Measurements from ENCODE around the gene ACTL10.
"Not testable (repeated sequence)": the region's sequence is repeated elsewhere in the genome, so short reads cannot be mapped to it uniquely, and the experiment has no call there.

The ACTL10 gene

GRCh38 chr20:33631910-33632309 is 34.8 kb upstream of the ACTL10 start:
- peaks cover 20 to 61% (median 47%) of the 10 kb centered on the region in 5 donors for H3K36me3 ChIP-seq (ENCODE audit: control insufficient read depth in 5 of 5, insufficient read depth in 5 of 5, low read length in 5 of 5)
- H3K27me3 ChIP-seq (ENCODE audit: control insufficient read depth in 5 of 5, insufficient read depth in 4 of 5, low read length in 5 of 5); H3K27ac ChIP-seq (ENCODE audit: low read depth, low read length); H3K9me3 ChIP-seq (ENCODE audit: control insufficient read depth in 5 of 5, low read length in 5 of 5); H3K9ac ChIP-seq (ENCODE audit: low read length in 5 of 5); H3K4me1 ChIP-seq (ENCODE audit: control insufficient read depth in 5 of 5, insufficient read depth in 5 of 5, low read length in 5 of 5); H3K4me3 ChIP-seq (ENCODE audit: low read depth in 1 of 5, low read length in 5 of 5): not testable (repeated sequence)

- H3K27me3 ChIP-seq (ENCODE audit: control insufficient read depth in 5 of 5, insufficient read depth in 4 of 5, low read length in 5 of 5), result no peaks in the 10 kb centered on the region
- no peak overlapping the region for H3K4me3 ChIP-seq (ENCODE audit: low read depth in 1 of 5, low read length in 5 of 5)
- no peak overlapping the region for H3K9ac ChIP-seq (ENCODE audit: low read length in 5 of 5)
- H3K27ac ChIP-seq (ENCODE audit: low read depth, low read length), result no peak overlapping the region
- H3K9me3 ChIP-seq (ENCODE audit: control insufficient read depth in 5 of 5, low read length in 5 of 5), result no peaks in the 10 kb centered on the region
- peaks cover 13 to 64% (median 46%) of the 10 kb centered on the region in 5 donors for H3K36me3 ChIP-seq (ENCODE audit: control insufficient read depth in 5 of 5, insufficient read depth in 5 of 5, low read length in 5 of 5)
- no peaks in the 10 kb centered on the region for H3K4me1 ChIP-seq (ENCODE audit: control insufficient read depth in 5 of 5, insufficient read depth in 5 of 5, low read length in 5 of 5)
Measured at GRCh38 chr20:33635341-33635740, 31.4 kb upstream of the ACTL10 start.

DNA sequence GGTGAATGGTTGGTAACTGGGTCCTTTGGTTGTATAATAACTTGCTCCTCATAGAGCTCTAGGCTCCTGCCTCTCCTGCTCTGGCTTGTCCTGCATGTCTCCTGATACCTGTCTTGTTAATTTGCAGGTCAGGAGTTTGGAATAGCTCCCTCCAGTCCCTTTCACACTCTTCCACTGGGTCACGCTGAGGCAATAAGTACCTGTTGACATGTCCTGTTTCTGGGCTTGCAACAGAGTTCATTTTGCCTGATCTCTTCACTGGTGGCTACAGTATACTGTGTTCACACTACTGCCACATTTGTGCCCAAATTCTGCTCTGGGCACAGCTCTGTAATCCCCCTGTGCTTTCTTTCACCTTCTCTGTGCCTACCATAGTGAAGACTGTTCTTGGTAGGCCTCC is 30.0 kb upstream of the ACTL10 start:
- no peaks in the 10 kb centered on the region for H3K27me3 ChIP-seq (ENCODE audit: control insufficient read depth in 5 of 5, insufficient read depth in 4 of 5, low read length in 5 of 5)
- H3K4me1 ChIP-seq (ENCODE audit: control insufficient read depth in 5 of 5, insufficient read depth in 5 of 5, low read length in 5 of 5), result no peaks in the 10 kb centered on the region
- no peak overlapping the region for H3K4me3 ChIP-seq (ENCODE audit: low read depth in 1 of 5, low read length in 5 of 5)
- H3K9ac ChIP-seq (ENCODE audit: low read length in 5 of 5), result no peak overlapping the region
- H3K27ac ChIP-seq (ENCODE audit: low read depth, low read length), result no peak overlapping the region
- H3K9me3 ChIP-seq (ENCODE audit: control insufficient read depth in 5 of 5, low read length in 5 of 5), result no peaks in the 10 kb centered on the region
- H3K36me3 ChIP-seq (ENCODE audit: control insufficient read depth in 5 of 5, insufficient read depth in 5 of 5, low read length in 5 of 5), result peaks cover 13 to 64% (median 49%) of the 10 kb centered on the region in 5 donors

DNA sequence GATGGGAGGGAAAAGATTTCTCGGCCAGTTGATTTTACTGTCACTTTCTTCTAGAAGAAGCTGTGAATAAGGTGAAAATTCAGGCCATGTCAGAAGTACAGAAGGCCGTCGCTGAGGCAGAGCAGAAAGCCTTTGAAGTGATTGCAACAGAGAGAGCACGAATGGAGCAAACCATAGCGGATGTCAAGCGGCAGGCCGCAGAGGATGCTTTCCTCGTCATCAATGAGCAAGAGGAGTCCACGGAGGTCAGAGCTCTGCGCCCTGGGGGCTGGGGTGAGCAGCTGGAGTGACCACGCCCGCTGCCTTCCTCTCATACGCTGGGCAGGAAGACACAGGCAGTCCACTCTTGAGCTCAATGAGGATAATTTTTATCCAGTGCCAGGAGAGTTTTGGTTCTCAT is 26.5 kb upstream of the ACTL10 start:
- Histone ChIP-seq H3K9me3 (ENCODE audit: control insufficient read depth in 5 of 5, low read length in 5 of 5) (no peaks in the 10 kb centered on the region), H3K36me3 (ENCODE audit: control insufficient read depth in 5 of 5, insufficient read depth in 5 of 5, low read length in 5 of 5) (peaks cover 16 to 79% (median 69%) of the 10 kb centered on the region in 5 donors), H3K4me3 (ENCODE audit: low read depth in 1 of 5, low read length in 5 of 5) (no peak overlapping the region), H3K27ac (ENCODE audit: low read depth, low read length) (no peak overlapping the region), H3K27me3 (ENCODE audit: control insufficient read depth in 5 of 5, insufficient read depth in 4 of 5, low read length in 5 of 5) (no peaks in the 10 kb centered on the region), H3K4me1 (ENCODE audit: control insufficient read depth in 5 of 5, insufficient read depth in 5 of 5, low read length in 5 of 5) (no peaks in the 10 kb centered on the region), H3K9ac (ENCODE audit: low read length in 5 of 5) (no peak overlapping the region)

DNA sequence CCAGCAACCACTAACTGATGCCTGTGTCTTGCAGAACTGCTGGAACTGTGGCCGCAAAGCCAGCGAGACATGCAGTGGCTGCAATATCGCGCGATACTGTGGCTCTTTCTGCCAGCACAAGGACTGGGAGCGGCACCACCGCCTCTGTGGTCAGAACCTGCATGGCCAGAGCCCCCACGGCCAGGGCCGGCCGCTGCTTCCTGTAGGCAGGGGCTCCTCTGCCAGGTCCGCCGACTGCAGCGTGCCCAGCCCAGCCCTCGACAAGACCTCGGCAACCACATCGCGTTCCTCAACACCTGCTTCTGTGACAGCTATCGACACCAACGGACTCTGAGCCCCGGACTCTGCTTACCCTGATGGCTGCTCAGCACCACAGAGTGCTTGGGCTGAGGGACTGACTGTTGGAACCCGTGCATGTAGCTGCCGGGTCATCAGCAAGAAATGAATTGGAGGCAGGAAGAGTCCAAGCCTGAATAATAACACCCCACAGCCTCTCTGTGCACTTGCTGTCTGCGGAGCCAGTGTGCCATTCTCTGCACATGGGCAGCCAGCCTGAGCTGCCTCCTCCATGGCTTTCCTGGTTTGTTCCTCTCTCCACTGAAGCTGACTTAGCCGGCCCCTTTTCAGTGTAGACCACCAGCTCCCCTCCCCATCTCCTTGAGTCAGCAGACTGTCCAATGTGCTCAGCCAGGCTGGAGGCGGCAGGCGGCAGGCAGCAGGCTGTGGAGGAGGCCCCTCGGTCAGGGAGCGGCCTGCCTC is 22.3 kb upstream of the ACTL10 start:
- Histone ChIP-seq H3K4me1 (ENCODE audit: control insufficient read depth in 5 of 5, insufficient read depth in 5 of 5, low read length in 5 of 5) (peaks cover 2 to 12% (median 9%) of the 10 kb centered on the region in 5 donors), H3K27me3 (ENCODE audit: control insufficient read depth in 5 of 5, insufficient read depth in 4 of 5, low read length in 5 of 5) (no peaks in the 10 kb centered on the region), H3K9me3 (ENCODE audit: control insufficient read depth in 5 of 5, low read length in 5 of 5) (no peaks in the 10 kb centered on the region), H3K27ac (ENCODE audit: low read depth, low read length) (no peak overlapping the region), H3K9ac (ENCODE audit: low read length in 5 of 5) (no peak overlapping the region), H3K4me3 (ENCODE audit: low read depth in 1 of 5, low read length in 5 of 5) (no peak overlapping the region), H3K36me3 (ENCODE audit: control insufficient read depth in 5 of 5, insufficient read depth in 5 of 5, low read length in 5 of 5) (peaks cover 9 to 57% (median 49%) of the 10 kb centered on the region in 5 donors)

- Histone ChIP-seq H3K9me3 (ENCODE audit: control insufficient read depth in 5 of 5, low read length in 5 of 5) (no peaks in the 10 kb centered on the region), H3K27me3 (ENCODE audit: control insufficient read depth in 5 of 5, insufficient read depth in 4 of 5, low read length in 5 of 5) (no peaks in the 10 kb centered on the region), H3K4me1 (ENCODE audit: control insufficient read depth in 5 of 5, insufficient read depth in 5 of 5, low read length in 5 of 5) (peaks cover 2 to 13% (median 10%) of the 10 kb centered on the region in 5 donors), H3K4me3 (ENCODE audit: low read depth in 1 of 5, low read length in 5 of 5) (no peak overlapping the region), H3K36me3 (ENCODE audit: control insufficient read depth in 5 of 5, insufficient read depth in 5 of 5, low read length in 5 of 5) (peaks cover 9 to 52% (median 44%) of the 10 kb centered on the region in 5 donors), H3K9ac (ENCODE audit: low read length in 5 of 5) (no peak overlapping the region), H3K27ac (ENCODE audit: low read depth, low read length) (no peak overlapping the region)
Measured at GRCh38 chr20:33645072-33645358, 21.7 kb upstream of the ACTL10 start.

- Histone ChIP-seq H3K9ac (ENCODE audit: low read length in 5 of 5) (no peak overlapping the region), H3K27me3 (ENCODE audit: control insufficient read depth in 5 of 5, insufficient read depth in 4 of 5, low read length in 5 of 5) (no peaks in the 10 kb centered on the region), H3K27ac (ENCODE audit: low read depth, low read length) (no peak overlapping the region), H3K9me3 (ENCODE audit: control insufficient read depth in 5 of 5, low read length in 5 of 5) (no peaks in the 10 kb centered on the region), H3K4me3 (ENCODE audit: low read depth in 1 of 5, low read length in 5 of 5) (no peak overlapping the region), H3K36me3 (ENCODE audit: control insufficient read depth in 5 of 5, insufficient read depth in 5 of 5, low read length in 5 of 5) (peaks cover 9 to 48% (median 40%) of the 10 kb centered on the region in 5 donors), H3K4me1 (ENCODE audit: control insufficient read depth in 5 of 5, insufficient read depth in 5 of 5, low read length in 5 of 5) (peaks cover 2 to 13% (median 10%) of the 10 kb centered on the region in 5 donors)
Measured at GRCh38 chr20:33645396-33645795, 21.3 kb upstream of the ACTL10 start.

DNA sequence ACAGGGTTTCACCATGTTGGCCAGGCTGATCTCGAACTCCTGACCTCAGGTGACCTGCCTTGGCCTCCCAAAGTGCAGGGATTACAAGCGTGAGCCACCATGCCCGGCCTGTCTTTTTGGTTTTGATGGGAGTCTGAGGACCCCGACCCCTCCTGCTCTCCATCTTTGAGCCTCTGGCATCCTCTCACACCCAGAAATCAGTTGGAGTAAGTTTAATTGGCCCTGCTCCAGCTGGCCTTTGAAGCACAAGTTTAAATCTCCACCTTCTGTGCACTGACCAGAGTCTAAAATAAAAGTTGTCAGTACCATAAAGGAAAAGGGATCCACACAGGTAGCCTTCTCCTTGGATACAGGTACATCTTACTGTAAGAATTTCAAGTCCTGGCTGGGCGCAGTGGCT is 20.6 kb upstream of the ACTL10 start:
- Histone ChIP-seq H3K9ac (ENCODE audit: low read length in 5 of 5) (no peak overlapping the region), H3K27me3 (ENCODE audit: control insufficient read depth in 5 of 5, insufficient read depth in 4 of 5, low read length in 5 of 5) (no peaks in the 10 kb centered on the region), H3K4me1 (ENCODE audit: control insufficient read depth in 5 of 5, insufficient read depth in 5 of 5, low read length in 5 of 5) (peaks cover 2 to 13% (median 10%) of the 10 kb centered on the region in 5 donors), H3K4me3 (ENCODE audit: low read depth in 1 of 5, low read length in 5 of 5) (no peak overlapping the region), H3K36me3 (ENCODE audit: control insufficient read depth in 5 of 5, insufficient read depth in 5 of 5, low read length in 5 of 5) (peaks cover 6 to 42% (median 33%) of the 10 kb centered on the region in 5 donors), H3K27ac (ENCODE audit: low read depth, low read length) (no peak overlapping the region), H3K9me3 (ENCODE audit: control insufficient read depth in 5 of 5, low read length in 5 of 5) (no peaks in the 10 kb centered on the region)

GRCh38 chr20:33646959-33647602 is 19.7 kb upstream of the ACTL10 start:
- not testable (repeated sequence) for H3K4me3 ChIP-seq (ENCODE audit: low read depth in 1 of 5, low read length in 5 of 5); H3K27ac ChIP-seq (ENCODE audit: low read depth, low read length); H3K9me3 ChIP-seq (ENCODE audit: control insufficient read depth in 5 of 5, low read length in 5 of 5); H3K27me3 ChIP-seq (ENCODE audit: control insufficient read depth in 5 of 5, insufficient read depth in 4 of 5, low read length in 5 of 5)
- H3K4me1 ChIP-seq (ENCODE audit: control insufficient read depth in 5 of 5, insufficient read depth in 5 of 5, low read length in 5 of 5), result peaks cover 2 to 14% (median 10%) of the 10 kb centered on the region in 5 donors
- peaks cover 6 to 35% (median 30%) of the 10 kb centered on the region in 5 donors for H3K36me3 ChIP-seq (ENCODE audit: control insufficient read depth in 5 of 5, insufficient read depth in 5 of 5, low read length in 5 of 5)
- H3K9ac ChIP-seq (ENCODE audit: low read length in 5 of 5), result peak overlapping the region in 2 of 5 donors; percentile 7 to 18

- Histone ChIP-seq H3K27ac (ENCODE audit: low read depth, low read length) (no peak overlapping the region), H3K4me1 (ENCODE audit: control insufficient read depth in 5 of 5, insufficient read depth in 5 of 5, low read length in 5 of 5) (peaks cover 2 to 16% (median 10%) of the 10 kb centered on the region in 5 donors), H3K36me3 (ENCODE audit: control insufficient read depth in 5 of 5, insufficient read depth in 5 of 5, low read length in 5 of 5) (peaks cover 6 to 29% (median 27%) of the 10 kb centered on the region in 5 donors), H3K27me3 (ENCODE audit: control insufficient read depth in 5 of 5, insufficient read depth in 4 of 5, low read length in 5 of 5) (no peaks in the 10 kb centered on the region), H3K9me3 (ENCODE audit: control insufficient read depth in 5 of 5, low read length in 5 of 5) (no peaks in the 10 kb centered on the region), H3K9ac (ENCODE audit: low read length in 5 of 5) (peak overlapping the region in 1 of 5 donors; percentile 7), H3K4me3 (ENCODE audit: low read depth in 1 of 5, low read length in 5 of 5) (no peak overlapping the region)
Measured at GRCh38 chr20:33647603-33648395, 18.9 kb upstream of the ACTL10 start.
